Measurements from ENCODE around the gene ATP5F1D. TPM values are rescaled to one million over a fixed set of nuclear protein-coding genes. Genes with fewer than 3 reads are reported as not detected.

The ATP5F1D gene
- total and polyA plus RNA-seq, 2 of the 13 experiments (the other 11 are each of a cell fraction or from before 2014, with no cell fraction given), result 39.4 to 78.7 TPM

- TF ChIP-seq, protein P1, sequence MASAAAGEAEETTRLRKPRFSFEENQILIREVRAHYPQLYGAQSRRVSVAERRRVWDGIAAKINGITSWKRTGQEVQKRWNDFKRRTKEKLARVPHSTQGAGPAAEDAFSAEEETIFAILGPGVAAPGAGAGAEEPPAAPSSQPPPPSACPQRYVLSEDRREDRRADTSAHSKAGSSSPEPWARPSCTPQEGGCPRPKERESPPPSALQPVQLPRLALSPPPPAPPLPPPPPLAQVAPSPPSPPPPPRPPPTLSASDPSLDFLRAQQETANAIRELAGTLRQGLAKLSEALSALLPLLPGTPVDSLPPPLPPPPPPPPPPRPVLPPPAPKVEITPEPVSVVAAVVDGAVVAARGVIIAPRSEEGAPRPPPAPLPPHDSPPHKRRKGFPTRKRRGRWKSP (CRISPR knock-in tag; IDR thresholded peaks at IDR 0.05), result peak; percentile 68
- TF ChIP-seq ZNF574 (CRISPR knock-in tag; IDR thresholded peaks at IDR 0.05) (peak; percentile 69), ZNF362 (CRISPR knock-in tag; IDR thresholded peaks at IDR 0.05; ENCODE audit: borderline replicate concordance) (no peak; the same call in 1 of the 2 replicates), SIN3A (IDR thresholded peaks at IDR 0.05; ENCODE audit: borderline replicate concordance, low read depth, low read length) (no peak; the same call in 1 of the 2 replicates), KDM2A (CRISPR knock-in tag; IDR thresholded peaks at IDR 0.05; ENCODE audit: borderline replicate concordance, low read depth) (peak; percentile 81), DDIT3 (CRISPR knock-in tag; IDR thresholded peaks at IDR 0.05) (no peak), ARID5B (CRISPR knock-in tag; IDR thresholded peaks at IDR 0.05) (no peak), ELF3 (CRISPR knock-in tag; IDR thresholded peaks at IDR 0.05) (peak; percentile 58), TBX3 (IDR thresholded peaks at IDR 0.05; ENCODE audit: borderline replicate concordance) (no peak), REXO4 (CRISPR knock-in tag; IDR thresholded peaks at IDR 0.05; ENCODE audit: borderline replicate concordance) (no peak), SMYD3 (CRISPR knock-in tag; IDR thresholded peaks at IDR 0.05) (0 out of 2 replicates have a peak, but pooled peaks have one; percentile 32), NFE2L2 (IDR thresholded peaks at IDR 0.05; ENCODE audit: low read length) (no peak), ZNF792 (CRISPR knock-in tag; IDR thresholded peaks at IDR 0.05) (no peak), TBL1XR1 (IDR thresholded peaks at IDR 0.05; ENCODE audit: borderline replicate concordance, low read length, partially characterized antibody) (no peak), ZNF251 (CRISPR knock-in tag; IDR thresholded peaks at IDR 0.05) (no peak), FOXJ3 (CRISPR knock-in tag; IDR thresholded peaks at IDR 0.05; ENCODE audit: borderline replicate concordance) (0 out of 2 replicates have a peak, but pooled peaks have one; percentile 23), ZNF720 (CRISPR knock-in tag; IDR thresholded peaks at IDR 0.05) (no peak), CC2D1A (CRISPR knock-in tag; IDR thresholded peaks at IDR 0.05) (no peak), TMF1 (CRISPR knock-in tag; IDR thresholded peaks at IDR 0.05; ENCODE audit: low read depth) (0 out of 2 replicates have a peak, but pooled peaks have one; percentile 50)
- TF ChIP-seq, protein P2, sequence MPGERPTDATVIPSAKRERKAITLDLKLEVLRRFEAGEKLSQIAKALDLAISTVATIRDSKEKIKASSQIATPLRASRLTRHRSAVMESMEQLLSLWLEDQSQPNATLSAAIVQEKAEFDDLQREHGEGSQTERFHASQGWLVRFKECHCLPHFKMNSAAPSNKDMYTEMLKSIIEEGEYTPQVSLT (CRISPR knock-in tag; IDR thresholded peaks at IDR 0.05; ENCODE audit: borderline replicate concordance, low read depth), result no peak; the same call in 1 of the 2 replicates
Observed at GRCh38 chr19:1248139-1248785, 6.7 kb downstream of the ATP5F1D start, which contains the start of gene MIDN (continued).

Measured in HepG2 (cell line).